Measurements from ENCODE around the gene FBLN5. TPM values are rescaled to one million over a fixed set of nuclear protein-coding genes. Genes with fewer than 3 reads are reported as not detected.

FBLN5 gene
- total RNA-seq, 1 experiment from 2014 or later: 1.0 TPM

GRCh38 chr14:91872517-91873470 lies 74.7 kb downstream of the FBLN5 start:
- Histone ChIP-seq H3T11ph (ENCODE audit: low read length) (no peak overlapping the region), H3K27ac (ENCODE audit: insufficient read length, low read depth, low read length) (no peak overlapping the region), H4K20me1 (ENCODE audit: control insufficient read depth, insufficient read depth, insufficient read length) (no peaks in the 10 kb centered on the region), H3K27me3 (ENCODE audit: insufficient read depth, low read length) (no peaks in the 10 kb centered on the region), H2AK5ac (ENCODE audit: insufficient read length, low read length) (no peak overlapping the region), H4K91ac (ENCODE audit: insufficient read length, low read depth, low read length) (no peak overlapping the region), H2AFZ (ENCODE audit: low read length) (no peak overlapping the region), H3K4me1 (ENCODE audit: insufficient read depth, low read length) (no peaks in the 10 kb centered on the region), H2BK120ac (ENCODE audit: low read depth, low read length, poor library complexity, severe bottlenecking) (no peak overlapping the region), H3K23me2 (ENCODE audit: insufficient read length, low read depth, low read length, poor library complexity, severe bottlenecking) (no peaks in the 10 kb centered on the region), H2BK15ac (ENCODE audit: low read depth, low read length) (no peak overlapping the region), H2BK12ac (ENCODE audit: insufficient read length, low read depth, low read length) (no peak overlapping the region), H4K5ac (ENCODE audit: insufficient read length, low read depth, low read length) (no peak overlapping the region), H2BK20ac (ENCODE audit: low read depth, low read length, poor library complexity, severe bottlenecking) (no peak overlapping the region), H3K4ac (ENCODE audit: low read depth, low read length) (no peak overlapping the region), H3K23ac (ENCODE audit: insufficient read length, low read depth, low read length) (no peak overlapping the region), H4K8ac (replicated peaks; ENCODE audit: insufficient read length, low read depth, low read length) (no peak overlapping the region), H3K14ac (ENCODE audit: insufficient read depth, low read length) (no peak overlapping the region), H3K79me1 (ENCODE audit: insufficient read depth, low read depth, low read length, poor library complexity, severe bottlenecking) (no peaks in the 10 kb centered on the region), H3K9me3 (ENCODE audit: control insufficient read depth, low read depth, low read length) (no peaks in the 10 kb centered on the region), H3K79me2 (ENCODE audit: insufficient read depth, low read length) (no peaks in the 10 kb centered on the region), H3K4me2 (ENCODE audit: insufficient read depth, insufficient read length, low read length) (no peak overlapping the region), H3K18ac (ENCODE audit: insufficient read length, low read depth, low read length) (no peak overlapping the region), H2BK5ac (ENCODE audit: insufficient read length, low read length) (no peak overlapping the region), H3K9ac (ENCODE audit: extremely low read depth, insufficient read length, low read length) (no peak overlapping the region), H3K56ac (ENCODE audit: insufficient read length, low read depth, low read length) (no peak overlapping the region)
- peaks cover 3% of the 10 kb centered on the region for H3K27me3 Mint-ChIP-seq (ENCODE audit: low read depth)
- no CpG with 5 or more reads among the region's 15 CpGs for WGBS (ENCODE audit: extremely low coverage, insufficient read length, low lambda C conversion rate)
- TF ChIP-seq CTCF (conservative IDR thresholded peaks at IDR 0.05): no peak
- peaks cover 6% of the 10 kb centered on the region in 2 experiments; a peak in 3 of 5 replicates for H3K9me3 Mint-ChIP-seq
- no peak overlapping the region; a peak in 1 of 7 replicates for H3K27ac Mint-ChIP-seq
- DNase-seq: no peak
- H3K4me3 Mint-ChIP-seq: no peak overlapping the region
- H3K36me3 Mint-ChIP-seq (ENCODE audit: insufficient read depth in 1 of 3, low read depth in 3 of 3): no peaks in the 10 kb centered on the region; a peak in 1 of 7 replicates
- peaks cover 17 to 26% of the 10 kb centered on the region in 2 experiments for H3K4me1 Mint-ChIP-seq

Data from H9 (cell line).